Measurements from ENCODE around the gene POLA2. TPM values are rescaled to one million over a fixed set of nuclear protein-coding genes. Genes with fewer than 3 reads are reported as not detected.

Gene POLA2
- total and polyA plus RNA-seq, 2 donors (not counting 1 experiment from before 2014, with no cell fraction given): 2.8 to 9.8 TPM

GRCh38 chr11:65241134-65241533, 20.6 kb upstream of the POLA2 start:
- Histone ChIP-seq H4K20me1 (ENCODE audit: control insufficient read depth, extremely low read depth, insufficient read depth, low read length) (no peaks in the 10 kb centered on the region), H3K27ac (ENCODE audit: insufficient read depth, low read length) (no peak overlapping the region), H3K79me2 (ENCODE audit: control insufficient read depth, insufficient read depth, low read length) (no peaks in the 10 kb centered on the region), H3K4me1 (ENCODE audit: control insufficient read depth, extremely low read depth, insufficient read depth, low read length) (no peaks in the 10 kb centered on the region), H3K4me2 (ENCODE audit: extremely low read depth, insufficient read depth, low read length) (no peak overlapping the region), H3K27me3 (ENCODE audit: control insufficient read depth, insufficient read depth, low read length) (no peaks in the 10 kb centered on the region), H3K36me3 (ENCODE audit: control insufficient read depth, insufficient read depth, low read length) (no peaks in the 10 kb centered on the region), H3K9me3 (ENCODE audit: control insufficient read depth, insufficient read depth, low read depth, low read length) (no peaks in the 10 kb centered on the region), H3K4me3 (replicated peaks in 1 of 4; ENCODE audit: control extremely low read depth in 1 of 4, insufficient read depth in 1 of 4, low read depth in 3 of 4, low read length in 4 of 4) (no peak overlapping the region), H3K9ac (ENCODE audit: insufficient read depth, low read length) (no peak overlapping the region), H2AFZ (ENCODE audit: low read length) (no peak overlapping the region)
- no peak for DNase-seq (ENCODE audit: low read depth in 2 of 2)
- TF ChIP-seq CTCF (conservative IDR thresholded peaks at IDR 0.05 in 1 of 2, IDR thresholded peaks at IDR 0.05 in 1 of 2; ENCODE audit: low read depth in 1 of 2, low read length in 2 of 2) (no peak), EZH2 (IDR thresholded peaks at IDR 0.05; ENCODE audit: low read length, missing control alignments) (no peak)

GRCh38 chr11:65241692-65242091, 20.1 kb upstream of the POLA2 start:
- TF ChIP-seq CTCF (conservative IDR thresholded peaks at IDR 0.05 in 1 of 2, IDR thresholded peaks at IDR 0.05 in 1 of 2; ENCODE audit: low read depth in 1 of 2, low read length in 2 of 2) (no peak), EZH2 (IDR thresholded peaks at IDR 0.05; ENCODE audit: low read length, missing control alignments) (no peak)
- Histone ChIP-seq H3K36me3 (ENCODE audit: control insufficient read depth, insufficient read depth, low read length) (no peaks in the 10 kb centered on the region), H3K79me2 (ENCODE audit: control insufficient read depth, insufficient read depth, low read length) (no peaks in the 10 kb centered on the region), H3K27ac (ENCODE audit: insufficient read depth, low read length) (no peak overlapping the region), H3K4me1 (ENCODE audit: control insufficient read depth, extremely low read depth, insufficient read depth, low read length) (no peaks in the 10 kb centered on the region), H4K20me1 (ENCODE audit: control insufficient read depth, extremely low read depth, insufficient read depth, low read length) (no peaks in the 10 kb centered on the region), H3K4me3 (replicated peaks in 1 of 4; ENCODE audit: control extremely low read depth in 1 of 4, insufficient read depth in 1 of 4, low read depth in 3 of 4, low read length in 4 of 4) (no peak overlapping the region), H3K9ac (ENCODE audit: insufficient read depth, low read length) (no peak overlapping the region), H2AFZ (ENCODE audit: low read length) (no peak overlapping the region), H3K27me3 (ENCODE audit: control insufficient read depth, insufficient read depth, low read length) (no peaks in the 10 kb centered on the region), H3K4me2 (ENCODE audit: extremely low read depth, insufficient read depth, low read length) (no peak overlapping the region), H3K9me3 (ENCODE audit: control insufficient read depth, insufficient read depth, low read depth, low read length) (no peaks in the 10 kb centered on the region)
- DNase-seq (ENCODE audit: low read depth in 2 of 2): no peak

GRCh38 chr11:65242389-65242788, 19.4 kb upstream of the POLA2 start:
- Histone ChIP-seq H3K9me3 (ENCODE audit: control insufficient read depth, insufficient read depth, low read depth, low read length) (no peaks in the 10 kb centered on the region), H3K4me1 (ENCODE audit: control insufficient read depth, extremely low read depth, insufficient read depth, low read length) (no peaks in the 10 kb centered on the region), H3K79me2 (ENCODE audit: control insufficient read depth, insufficient read depth, low read length) (no peaks in the 10 kb centered on the region), H4K20me1 (ENCODE audit: control insufficient read depth, extremely low read depth, insufficient read depth, low read length) (no peaks in the 10 kb centered on the region), H3K36me3 (ENCODE audit: control insufficient read depth, insufficient read depth, low read length) (no peaks in the 10 kb centered on the region), H3K9ac (ENCODE audit: insufficient read depth, low read length) (no peak overlapping the region), H3K27me3 (ENCODE audit: control insufficient read depth, insufficient read depth, low read length) (no peaks in the 10 kb centered on the region), H3K27ac (ENCODE audit: insufficient read depth, low read length) (no peak overlapping the region), H3K4me3 (replicated peaks in 1 of 4; ENCODE audit: control extremely low read depth in 1 of 4, insufficient read depth in 1 of 4, low read depth in 3 of 4, low read length in 4 of 4) (no peak overlapping the region), H2AFZ (ENCODE audit: low read length) (no peak overlapping the region), H3K4me2 (ENCODE audit: extremely low read depth, insufficient read depth, low read length) (no peak overlapping the region)
- DNase-seq (ENCODE audit: low read depth in 2 of 2): no peak
- no peak for TF ChIP-seq EZH2 (IDR thresholded peaks at IDR 0.05; ENCODE audit: low read length, missing control alignments)
- no peak for TF ChIP-seq CTCF (conservative IDR thresholded peaks at IDR 0.05 in 1 of 2, IDR thresholded peaks at IDR 0.05 in 1 of 2; ENCODE audit: low read depth in 1 of 2, low read length in 2 of 2)
